CD4-positive, alpha-beta memory T cell (primary cell): ENCODE results near the gene USP43. TPM values are rescaled to one million over a fixed set of nuclear protein-coding genes. Genes with fewer than 3 reads are reported as not detected.
"Not testable (repeated sequence)": the region's sequence is repeated elsewhere in the genome, so short reads cannot be mapped to it uniquely, and the experiment has no call there.

Experiments
- CTCF ChIA-PET: fragments of 350-600 bp; sonication (Branson Sonifier 250); formaldehyde crosslinking; loops from one replicate; lab custom pipeline; 2021; ENCODE audit warnings: inconsistent platforms; ENCODE audit not compliant: partially characterized antibody; lab: Charles Lee
- POLR2A ChIA-PET: fragments of 350-600 bp; sonication (Branson Sonifier 250); formaldehyde crosslinking; loops from one replicate; lab custom pipeline; 2021; ENCODE audit not compliant: partially characterized antibody; lab: Charles Lee
- DNase-seq, 5 donors: peaks; one replicate each; pipeline versions ENCODE4 v3.0.0 to v3.0.0-alpha.2; 2020 to 2022; ENCODE audit warnings: mixed read lengths in 1 of 5
- H3K27ac ChIP-seq: one replicate; pipeline ENCODE4 v1.7.0; 2013; ENCODE audit warnings: low read depth, low read length
- H3K27me3 ChIP-seq: 2 replicates; pipeline ENCODE4 v1.7.0; 2013; ENCODE audit warnings: mild to moderate bottlenecking, low read length, moderate library complexity; ENCODE audit not compliant: insufficient read depth
- H3K36me3 ChIP-seq: 2 replicates; pipeline ENCODE4 v1.7.0; 2013; ENCODE audit warnings: mild to moderate bottlenecking, low read length, moderate library complexity; ENCODE audit not compliant: insufficient read depth
- H3K4me1 ChIP-seq: 2 replicates; pipeline ENCODE4 v1.7.0; 2013; ENCODE audit warnings: mild to moderate bottlenecking, low read length, moderate library complexity; ENCODE audit not compliant: insufficient read depth
- H3K4me3 ChIP-seq, 2 donors: one replicate each; pipeline ENCODE4 v1.7.0; 2013; ENCODE audit warnings: low read length in 2 of 2, mild to moderate bottlenecking in 1 of 2
- H3K9me3 ChIP-seq, 2 donors: one replicate each; pipeline ENCODE4 v1.7.0; 2013; ENCODE audit warnings: low read length in 2 of 2, control low read depth in 1 of 2; ENCODE audit not compliant: control insufficient read depth in 1 of 2
- H3K27ac Mint-ChIP-seq, 7 donors: one replicate each; pipeline ENCODE4 v1.8.0; 2020 to 2021; ENCODE audit warnings: mixed read lengths in 7 of 7, mild to moderate bottlenecking in 6 of 7, inconsistent platforms in 3 of 7, moderate library complexity in 3 of 7
- H3K27me3 Mint-ChIP-seq, 2 donors: one replicate each; pipeline ENCODE4 v1.8.0; 2020 to 2021; ENCODE audit warnings: mixed read lengths in 2 of 2
- H3K36me3 Mint-ChIP-seq, 2 donors: one replicate each; pipeline ENCODE4 v1.8.0; 2020 to 2021; ENCODE audit warnings: mixed read lengths in 2 of 2, inconsistent platforms in 1 of 2, mild to moderate bottlenecking in 1 of 2
- H3K4me1 Mint-ChIP-seq, 4 donors: one replicate each; pipeline ENCODE4 v1.8.0; 2020 to 2021; ENCODE audit warnings: mixed read lengths in 4 of 4, mild to moderate bottlenecking in 1 of 4
- H3K4me3 Mint-ChIP-seq, 8 donors: one replicate each; pipeline ENCODE4 v1.8.0; 2020 to 2021; ENCODE audit warnings: mixed read lengths in 8 of 8, mild to moderate bottlenecking in 7 of 8, moderate library complexity in 6 of 8, inconsistent platforms in 3 of 8
- H3K9me3 Mint-ChIP-seq, 8 donors: one replicate each; pipeline ENCODE4 v1.8.0; 2020 to 2021; ENCODE audit warnings: mixed read lengths in 8 of 8, mild to moderate bottlenecking in 5 of 8, inconsistent platforms in 3 of 8, moderate library complexity in 1 of 8
- intact Hi-C: fragments of 100-400 bp; cut with micrococcal nuclease; formaldehyde crosslinking; loops from one replicate; pipeline ENCODE4 v1.15.1; 2023
- polyA plus RNA-seq, 2 donors: library from polyadenylated mRNA; unstranded; fragments of 300-500 nt; fragmentation: Illumina TruSeq; gene quantifications; one replicate each; pipeline ENCODE4 v1.2.3, GENCODE V29; 2021
- total RNA-seq, 2 experiments: library from RNA; stranded (reverse); gene quantifications; one replicate each; pipeline ENCODE4 v1.2.3, GENCODE V29; 2021

Gene USP43
- total and polyA plus RNA-seq, 4 experiments from 2014 or later = 0.17 to 0.22 TPM; not detected in 2

DNA sequence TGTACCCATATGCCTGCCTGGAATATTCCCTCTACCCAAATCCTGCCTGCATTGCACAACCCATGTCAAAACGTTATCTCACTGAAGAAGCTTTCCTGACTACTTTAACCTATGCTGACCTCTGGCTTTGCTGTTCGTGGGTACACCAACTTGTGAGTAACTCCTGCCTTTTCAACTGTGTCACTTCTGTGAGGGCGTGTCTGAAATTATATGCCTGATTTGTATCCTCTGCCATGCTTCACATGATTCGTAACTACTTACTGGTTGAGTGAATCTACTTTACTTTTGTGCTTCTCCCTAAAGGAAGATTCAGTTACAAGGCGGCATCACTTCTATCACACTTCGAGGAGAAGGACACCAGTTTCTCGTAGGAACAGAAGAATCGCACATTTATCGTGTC is 33.3 kb upstream of the USP43 start:
- ChIA-PET CTCF (no interaction called here), POLR2A (no interaction called here)
- Mint-ChIP-seq H3K9me3 (peaks cover 0 to 3% (median 0%) of the 10 kb centered on the region in 8 donors), H3K4me3 (no peak overlapping the region), H3K27me3 (peaks cover 2 to 18% of the 10 kb centered on the region in 2 donors), H3K36me3 (no peaks in the 10 kb centered on the region), H3K4me1 (no peaks in the 10 kb centered on the region), H3K27ac (no peak overlapping the region)
- Histone ChIP-seq H3K27me3 (no peaks in the 10 kb centered on the region), H3K9me3 (no peaks in the 10 kb centered on the region), H3K4me3 (no peak overlapping the region), H3K27ac (no peak overlapping the region), H3K4me1 (no peaks in the 10 kb centered on the region), H3K36me3 (no peaks in the 10 kb centered on the region)
- no peak for DNase-seq
- intact Hi-C loops = no loop called here

DNA sequence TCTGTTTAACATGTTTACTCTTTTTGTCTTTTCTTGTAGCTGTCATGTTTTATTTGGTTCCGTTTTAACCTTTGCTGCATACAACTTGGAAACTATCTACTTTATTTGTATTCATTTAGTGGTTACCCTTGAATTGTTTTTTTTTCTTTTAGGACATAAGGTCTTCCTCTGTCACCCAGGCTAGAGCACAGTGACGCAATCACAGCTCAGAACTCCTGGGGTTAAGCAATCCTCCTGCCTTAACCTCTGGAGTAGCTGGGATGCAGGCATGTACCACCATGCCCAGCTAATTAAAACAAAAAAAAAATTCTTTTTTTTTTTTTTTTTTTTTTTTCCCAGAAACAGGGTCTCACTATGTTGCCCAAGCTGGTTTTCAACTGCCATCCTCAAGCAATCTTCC is 29.8 kb upstream of the USP43 start:
- no peaks in the 10 kb centered on the region for H3K36me3 Mint-ChIP-seq
- POLR2A ChIA-PET = no interaction called here
- intact Hi-C loops = no loop called here

DNA sequence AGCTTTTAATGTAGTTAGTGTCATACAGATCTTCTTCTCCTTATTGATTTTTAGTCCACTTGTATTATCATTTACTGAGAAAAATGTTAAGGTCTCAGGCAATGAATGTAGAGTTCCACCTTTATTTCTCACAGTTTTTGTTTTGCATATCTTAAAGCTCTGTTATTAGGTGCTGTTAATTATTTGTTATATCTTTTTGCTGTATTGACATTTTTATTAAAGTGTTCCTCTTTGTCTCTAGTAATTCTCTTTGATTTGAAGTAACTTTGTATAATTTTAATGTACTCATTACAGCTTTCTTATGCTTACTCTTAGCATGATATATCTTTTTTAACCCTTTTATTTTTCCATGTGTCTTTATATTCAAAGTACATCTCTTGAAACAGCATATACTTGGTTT is 22.4 kb upstream of the USP43 start:
- Histone ChIP-seq H3K36me3 (no peaks in the 10 kb centered on the region), H3K4me3 (no peak overlapping the region), H3K9me3 (no peaks in the 10 kb centered on the region), H3K27ac (no peak overlapping the region), H3K4me1 (no peaks in the 10 kb centered on the region), H3K27me3 (no peaks in the 10 kb centered on the region)
- no peak overlapping the region for H3K27ac Mint-ChIP-seq
- DNase-seq = no peak
- H3K4me1 Mint-ChIP-seq = no peaks in the 10 kb centered on the region
- H3K9me3 Mint-ChIP-seq = peaks cover 5 to 39% (median 30%) of the 10 kb centered on the region in 8 donors
- no peak overlapping the region for H3K4me3 Mint-ChIP-seq
- intact Hi-C loops = no loop called here
- CTCF ChIA-PET = interaction anchor here (0.6 kb wide), 1 partner anchor 274 kb away, joined by 3 read pairs; no protein-coding TSS in a partner anchor
- POLR2A ChIA-PET = no interaction called here
- H3K27me3 Mint-ChIP-seq = peaks cover 2 to 3% of the 10 kb centered on the region in 2 donors
- peaks cover 3 to 4% of the 10 kb centered on the region in 2 donors for H3K36me3 Mint-ChIP-seq

More for the DNA sequence above, 29.8 kb upstream of the USP43 start:
- H3K27me3 Mint-ChIP-seq = peaks cover 2 to 15% of the 10 kb centered on the region in 2 donors
- H3K9me3 Mint-ChIP-seq = peaks cover 0 to 2% (median 0%) of the 10 kb centered on the region in 8 donors
- H3K4me1 ChIP-seq = no peaks in the 10 kb centered on the region
- H3K27me3 ChIP-seq = no peaks in the 10 kb centered on the region
- H3K27ac ChIP-seq = no peak overlapping the region
- no peaks in the 10 kb centered on the region for H3K4me1 Mint-ChIP-seq
- no peaks in the 10 kb centered on the region for H3K36me3 ChIP-seq
- no peak overlapping the region for H3K4me3 Mint-ChIP-seq
- H3K9me3 ChIP-seq = no peaks in the 10 kb centered on the region
- no peak overlapping the region for H3K27ac Mint-ChIP-seq
- no peak for DNase-seq
- no peak overlapping the region for H3K4me3 ChIP-seq
- CTCF ChIA-PET = no interaction called here

DNA sequence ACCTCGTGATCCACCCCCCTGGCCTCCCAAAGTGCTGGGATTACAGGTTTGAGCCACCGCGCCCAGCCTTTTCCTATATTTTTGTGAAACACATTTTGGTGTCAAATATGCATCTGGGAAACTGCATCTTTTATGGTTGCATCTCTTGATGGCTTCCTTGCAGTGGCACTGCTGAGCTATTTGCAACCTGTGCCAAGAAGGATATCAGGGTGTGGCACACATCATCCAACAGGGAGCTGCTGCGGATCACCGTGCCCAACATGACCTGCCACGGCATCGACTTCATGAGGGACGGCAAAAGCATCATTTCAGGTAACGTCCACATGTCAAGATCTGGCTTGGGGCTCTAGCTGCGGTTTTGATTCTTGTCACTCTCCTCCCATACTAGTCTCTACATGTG is 16.8 kb upstream of the USP43 start:
- H3K36me3 Mint-ChIP-seq = peaks cover 0 to 3% of the 10 kb centered on the region in 2 donors
- no peak for DNase-seq
- no peaks in the 10 kb centered on the region for H3K27me3 ChIP-seq
- no peak overlapping the region for H3K27ac ChIP-seq
- H3K36me3 ChIP-seq = no peaks in the 10 kb centered on the region
- no peaks in the 10 kb centered on the region for H3K4me1 ChIP-seq
- H3K4me3 ChIP-seq = no peak overlapping the region
- peaks cover 0 to 25% (median 17%) of the 10 kb centered on the region in 8 donors for H3K9me3 Mint-ChIP-seq
- H3K27me3 Mint-ChIP-seq = peaks cover 7 to 13% of the 10 kb centered on the region in 2 donors
- intact Hi-C loops = no loop called here
- ChIA-PET CTCF (no interaction called here), POLR2A (no interaction called here)
- H3K4me3 Mint-ChIP-seq = no peak overlapping the region
- no peaks in the 10 kb centered on the region for H3K9me3 ChIP-seq
- H3K4me1 Mint-ChIP-seq = no peaks in the 10 kb centered on the region
- H3K27ac Mint-ChIP-seq = no peak overlapping the region

DNA sequence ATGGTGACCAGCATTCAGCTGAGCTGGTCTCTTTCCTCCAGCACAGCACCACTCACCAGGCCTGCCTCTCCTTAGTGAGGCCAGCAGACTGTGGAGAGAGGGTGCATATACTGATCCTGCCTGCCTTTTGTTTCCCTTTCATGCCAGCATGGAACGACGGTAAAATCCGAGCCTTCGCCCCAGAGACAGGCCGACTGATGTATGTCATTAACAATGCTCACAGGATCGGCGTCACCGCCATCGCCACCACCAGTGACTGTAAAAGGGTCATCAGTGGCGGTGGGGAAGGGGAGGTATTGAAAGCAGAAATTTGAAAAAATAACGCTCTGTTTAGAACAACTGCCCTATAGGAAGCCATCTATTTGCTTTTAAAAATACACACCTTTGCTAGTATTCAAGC is 12.6 kb upstream of the USP43 start:
- Histone ChIP-seq H3K36me3 (no peaks in the 10 kb centered on the region), H3K4me1 (no peaks in the 10 kb centered on the region), H3K9me3 (no peaks in the 10 kb centered on the region), H3K27me3 (no peaks in the 10 kb centered on the region), H3K4me3 (no peak overlapping the region), H3K27ac (no peak overlapping the region)
- H3K9me3 Mint-ChIP-seq = peaks cover 0 to 6% (median 0%) of the 10 kb centered on the region in 8 donors
- no peaks in the 10 kb centered on the region for H3K36me3 Mint-ChIP-seq
- H3K27me3 Mint-ChIP-seq = peaks cover 16 to 26% of the 10 kb centered on the region in 2 donors
- no peaks in the 10 kb centered on the region for H3K4me1 Mint-ChIP-seq
- ChIA-PET CTCF (no interaction called here), POLR2A (no interaction called here)
- no peak overlapping the region for H3K4me3 Mint-ChIP-seq
- H3K27ac Mint-ChIP-seq = peak overlapping the region in 1 of 7 donors; percentile 42
- intact Hi-C loops = no loop called here
- no peak for DNase-seq

DNA sequence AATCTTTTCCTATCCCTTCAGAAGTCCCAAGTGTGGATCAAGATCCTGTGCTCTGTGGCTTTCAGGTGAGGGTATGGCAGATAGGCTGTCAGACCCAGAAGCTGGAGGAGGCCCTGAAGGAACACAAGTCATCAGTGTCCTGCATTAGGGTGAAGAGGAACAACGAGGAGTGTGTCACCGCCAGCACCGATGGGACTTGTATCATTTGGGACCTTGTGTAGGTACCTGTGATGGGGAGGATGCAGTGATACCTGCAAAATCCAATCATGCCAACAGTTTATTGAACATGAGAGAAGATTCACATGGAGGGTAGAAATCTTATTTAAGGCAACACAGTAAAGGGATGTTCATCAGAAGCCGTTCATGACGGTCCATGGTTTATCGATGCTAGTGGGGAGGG is 10.0 kb upstream of the USP43 start:
- peaks cover 0 to under 1% (median 0%) of the 10 kb centered on the region in 8 donors for H3K9me3 Mint-ChIP-seq
- H3K27ac Mint-ChIP-seq = no peak overlapping the region
- intact Hi-C loops = no loop called here
- CTCF ChIA-PET = interaction anchor here (1.5 kb wide), 1 partner anchor 10 kb away, joined by 3 read pairs; no protein-coding TSS in a partner anchor
- DNase-seq = no peak
- H3K36me3 Mint-ChIP-seq = no peaks in the 10 kb centered on the region
- no peaks in the 10 kb centered on the region for H3K4me1 ChIP-seq
- H3K27ac ChIP-seq = no peak overlapping the region
- no peaks in the 10 kb centered on the region for H3K4me1 Mint-ChIP-seq
- peaks cover 18 to 25% of the 10 kb centered on the region in 2 donors for H3K27me3 Mint-ChIP-seq
- no peaks in the 10 kb centered on the region for H3K9me3 ChIP-seq
- H3K4me3 ChIP-seq = no peak overlapping the region
- POLR2A ChIA-PET = no interaction called here
- no peaks in the 10 kb centered on the region for H3K27me3 ChIP-seq
- no peaks in the 10 kb centered on the region for H3K36me3 ChIP-seq
- H3K4me3 Mint-ChIP-seq = no peak overlapping the region

DNA sequence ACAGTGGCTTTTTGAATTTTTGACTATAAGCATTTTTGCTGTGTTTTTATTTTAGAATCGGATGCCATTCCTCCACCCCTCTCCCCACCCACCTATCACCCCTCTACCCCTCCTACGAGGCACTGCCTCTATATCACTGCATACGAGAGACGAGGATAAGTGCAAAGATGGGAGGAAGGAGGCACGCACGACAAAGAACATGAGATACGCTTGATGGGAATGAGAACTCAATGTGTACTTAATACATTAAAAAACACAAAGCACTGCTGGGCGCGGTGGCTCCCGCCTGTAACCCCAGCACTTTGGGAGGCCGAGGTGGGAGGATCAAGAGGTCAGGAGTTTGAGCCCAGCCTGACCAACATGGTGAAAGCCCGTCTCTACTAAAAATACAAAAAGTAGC is 8.8 kb upstream of the USP43 start:
- no peaks in the 10 kb centered on the region for H3K4me1 Mint-ChIP-seq
- H3K4me3 ChIP-seq = no peak overlapping the region
- CTCF ChIA-PET = no interaction called here
- H3K27me3 ChIP-seq = no peaks in the 10 kb centered on the region
- H3K27me3 Mint-ChIP-seq = peaks cover 18 to 20% of the 10 kb centered on the region in 2 donors
- H3K36me3 Mint-ChIP-seq = no peaks in the 10 kb centered on the region
- H3K36me3 ChIP-seq = no peaks in the 10 kb centered on the region
- peaks cover 0 to 3% (median 0%) of the 10 kb centered on the region in 8 donors for H3K9me3 Mint-ChIP-seq
- H3K27ac Mint-ChIP-seq = peak overlapping the region in 1 of 7 donors; percentile 13
- no peak overlapping the region for H3K4me3 Mint-ChIP-seq
- DNase-seq = no peak
- no peaks in the 10 kb centered on the region for H3K9me3 ChIP-seq
- H3K4me1 ChIP-seq = no peaks in the 10 kb centered on the region
- intact Hi-C loops = no loop called here
- POLR2A ChIA-PET = no interaction called here
- H3K27ac ChIP-seq = no peak overlapping the region

DNA sequence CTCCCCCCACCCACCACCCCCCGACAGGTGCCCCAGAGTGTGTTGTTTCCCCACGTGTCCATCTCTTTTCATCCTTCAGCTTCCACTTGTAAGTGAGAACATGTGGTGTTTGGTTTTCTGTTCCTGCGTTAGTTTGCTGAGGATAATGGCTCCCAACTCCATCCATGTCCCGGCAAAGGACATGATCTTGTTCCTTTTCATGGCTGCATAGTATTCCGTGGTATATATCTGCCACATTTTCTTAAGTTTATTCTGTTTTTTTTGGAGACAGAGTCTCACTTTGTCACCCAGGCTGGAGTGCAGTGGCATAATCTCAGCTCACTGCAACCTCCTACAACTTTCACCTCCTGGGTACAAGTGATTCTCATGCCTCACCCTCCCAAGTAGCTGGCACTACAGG is 4.9 kb upstream of the USP43 start:
- H3K27ac ChIP-seq, CTCF ChIA-PET, H3K36me3 ChIP-seq, H3K9me3 ChIP-seq, H3K27me3 ChIP-seq, intact Hi-C loops, POLR2A ChIA-PET, H3K4me1 Mint-ChIP-seq, H3K9me3 Mint-ChIP-seq, H3K36me3 Mint-ChIP-seq, H3K4me3 Mint-ChIP-seq, H3K27ac Mint-ChIP-seq, H3K4me3 ChIP-seq, H3K4me1 ChIP-seq, DNase-seq: not testable (repeated sequence)
- H3K27me3 Mint-ChIP-seq = peaks cover 19 to 26% of the 10 kb centered on the region in 2 donors
